GM21723 (cell line): Measurements from ENCODE around the gene KCNT2.
"Not testable (repeated sequence)": the region's sequence is repeated elsewhere in the genome, so short reads cannot be mapped to it uniquely, and the experiment has no call there.

Source experiments
- ATAC-seq: cut with Tn5 transposase; IDR thresholded peaks from one replicate; pipeline ENCODE4 v1.9.1; 2021; ENCODE audit warnings: mild to moderate bottlenecking, moderate library complexity; ENCODE audit not compliant: unreplicated experiment

Gene KCNT2

GRCh38 chr1:196517193-196517592, 91.0 kb downstream of the KCNT2 start:
- ATAC-seq, result no peak

- no peak for ATAC-seq
Observed at GRCh38 chr1:196516373-196516772, 91.9 kb downstream of the KCNT2 start.

- ATAC-seq, result no peak
Observed at GRCh38 chr1:196515904-196516303, 92.3 kb downstream of the KCNT2 start.

GRCh38 chr1:196513821-196514220, 94.4 kb downstream of the KCNT2 start:
- ATAC-seq, result no peak

GRCh38 chr1:196510451-196510850, 97.8 kb downstream of the KCNT2 start:
- ATAC-seq, result no peak

GRCh38 chr1:196504224-196504623, 104.0 kb downstream of the KCNT2 start:
- ATAC-seq, result not testable (repeated sequence)

GRCh38 chr1:196502437-196502836, 105.8 kb downstream of the KCNT2 start:
- no peak for ATAC-seq

- ATAC-seq, result no peak
Observed at GRCh38 chr1:196501760-196502428, 106.3 kb downstream of the KCNT2 start.

- ATAC-seq, result no peak
Observed at GRCh38 chr1:196497817-196498216, 110.4 kb downstream of the KCNT2 start.

GRCh38 chr1:196494766-196495165, 113.5 kb downstream of the KCNT2 start:
- no peak for ATAC-seq

- ATAC-seq, result no peak
Observed at GRCh38 chr1:196493881-196494280, 114.4 kb downstream of the KCNT2 start.

GRCh38 chr1:196488579-196488978, 119.7 kb downstream of the KCNT2 start:
- no peak for ATAC-seq

GRCh38 chr1:196486346-196486745, 121.9 kb downstream of the KCNT2 start:
- no peak for ATAC-seq

GRCh38 chr1:196481616-196482015, 126.6 kb downstream of the KCNT2 start:
- no peak for ATAC-seq

- ATAC-seq, result no peak
Observed at GRCh38 chr1:196477262-196477661, 131.0 kb downstream of the KCNT2 start.

GRCh38 chr1:196467230-196467925, 140.9 kb downstream of the KCNT2 start:
- ATAC-seq, result no peak

GRCh38 chr1:196466654-196467053, 141.6 kb downstream of the KCNT2 start:
- no peak for ATAC-seq

- no peak for ATAC-seq
Observed at GRCh38 chr1:196466166-196466565, 142.1 kb downstream of the KCNT2 start.

GRCh38 chr1:196464480-196464941, 143.7 kb downstream of the KCNT2 start:
- no peak for ATAC-seq

GRCh38 chr1:196462086-196462485, 146.2 kb downstream of the KCNT2 start:
- no peak for ATAC-seq

GRCh38 chr1:196461521-196461920, 146.7 kb downstream of the KCNT2 start:
- ATAC-seq, result no peak

GRCh38 chr1:196459383-196459782, 148.9 kb downstream of the KCNT2 start:
- ATAC-seq, result no peak
